ENCODE measurements around the gene SELENOO. TPM values are rescaled to one million over a fixed set of nuclear protein-coding genes. Genes with fewer than 3 reads are reported as not detected.

The SELENOO gene
- total RNA-seq, 1 experiment from 2014 or later = 19.0 TPM

GRCh38 chr22:50257451-50258360 is 56.9 kb downstream of the SELENOO start:
- no peak for TF ChIP-seq CTCF (conservative IDR thresholded peaks at IDR 0.05)
- Histone ChIP-seq H2BK20ac (ENCODE audit: low read depth, low read length, poor library complexity, severe bottlenecking) (no peak overlapping the region), H4K20me1 (ENCODE audit: control insufficient read depth, insufficient read depth, insufficient read length) (no peaks in the 10 kb centered on the region), H3K9ac (ENCODE audit: extremely low read depth, insufficient read length, low read length) (no peak overlapping the region), H2BK5ac (ENCODE audit: insufficient read length, low read length) (no peak overlapping the region), H2BK12ac (ENCODE audit: insufficient read length, low read depth, low read length) (no peak overlapping the region), H4K8ac (replicated peaks; ENCODE audit: insufficient read length, low read depth, low read length) (no peak overlapping the region), H3K79me2 (ENCODE audit: insufficient read depth, low read length) (no peaks in the 10 kb centered on the region), H2AK5ac (ENCODE audit: insufficient read length, low read length) (no peak overlapping the region), H2BK120ac (ENCODE audit: low read depth, low read length, poor library complexity, severe bottlenecking) (no peak overlapping the region), H3K4me1 (ENCODE audit: insufficient read depth, low read length) (no peaks in the 10 kb centered on the region), H3K9me3 (ENCODE audit: control insufficient read depth, low read depth, low read length) (no peaks in the 10 kb centered on the region), H3K23ac (ENCODE audit: insufficient read length, low read depth, low read length) (no peak overlapping the region), H3K56ac (ENCODE audit: insufficient read length, low read depth, low read length) (no peak overlapping the region), H3K27me3 (ENCODE audit: insufficient read depth, low read length) (no peaks in the 10 kb centered on the region), H3K79me1 (ENCODE audit: insufficient read depth, low read depth, low read length, poor library complexity, severe bottlenecking) (no peaks in the 10 kb centered on the region), H3K4me2 (ENCODE audit: insufficient read depth, insufficient read length, low read length) (no peak overlapping the region), H2BK15ac (ENCODE audit: low read depth, low read length) (no peak overlapping the region), H3K4ac (ENCODE audit: low read depth, low read length) (no peak overlapping the region), H4K5ac (ENCODE audit: insufficient read length, low read depth, low read length) (no peak overlapping the region), H4K91ac (ENCODE audit: insufficient read length, low read depth, low read length) (no peak overlapping the region), H3T11ph (ENCODE audit: low read length) (no peak overlapping the region), H3K14ac (ENCODE audit: insufficient read depth, low read length) (no peak overlapping the region; the same call in 1 of the 2 replicates), H3K18ac (ENCODE audit: insufficient read length, low read depth, low read length) (no peak overlapping the region), H2AFZ (ENCODE audit: low read length) (no peak overlapping the region), H3K23me2 (ENCODE audit: insufficient read length, low read depth, low read length, poor library complexity, severe bottlenecking) (peaks cover 8% of the 10 kb centered on the region), H3K27ac (ENCODE audit: insufficient read length, low read depth, low read length) (no peak overlapping the region)
- H3K4me1 Mint-ChIP-seq = peaks cover 6 to 8% of the 10 kb centered on the region in 2 experiments
- no peak for DNase-seq
- H3K27ac Mint-ChIP-seq = no peak overlapping the region
- no peaks in the 10 kb centered on the region; a peak in 1 of 5 replicates for H3K9me3 Mint-ChIP-seq
- no CpG with 5 or more reads among the region's 31 CpGs for WGBS (ENCODE audit: extremely low coverage, insufficient read length, low lambda C conversion rate)
- peaks cover 23% of the 10 kb centered on the region for H3K27me3 Mint-ChIP-seq (ENCODE audit: low read depth)
- H3K36me3 Mint-ChIP-seq (ENCODE audit: insufficient read depth in 1 of 3, low read depth in 3 of 3) = peaks cover 0 to 3% (median 0%) of the 10 kb centered on the region in 3 experiments; a peak in 2 of 7 replicates
- no peak overlapping the region for H3K4me3 Mint-ChIP-seq

Data from H9 (cell line).